ENCODE measurements around the gene IRS2.

Gene IRS2

DNA sequence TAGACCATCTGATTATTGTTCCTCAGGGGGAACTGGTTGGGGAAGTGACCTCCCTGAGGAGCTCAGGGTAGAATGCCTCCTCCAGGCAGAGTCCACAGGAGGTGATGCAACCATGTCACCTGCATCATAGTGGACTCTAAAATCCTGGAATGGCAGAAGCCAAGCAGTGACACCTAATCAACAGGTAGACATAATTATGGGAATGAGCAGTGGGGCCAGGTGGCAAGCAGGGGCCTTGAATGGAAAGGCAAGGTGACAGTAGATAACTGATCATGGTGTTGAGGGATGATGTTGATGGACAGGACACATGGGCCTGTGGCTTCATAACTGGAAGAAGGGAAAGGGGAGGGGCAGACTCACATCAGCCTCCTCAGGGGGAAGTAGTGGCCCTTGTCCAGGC is 27.3 kb upstream of the IRS2 start:
- H3K4me3 ChIP-seq (ENCODE audit: low read depth, low read length), result no peak overlapping the region
- TF ChIP-seq, protein P1, sequence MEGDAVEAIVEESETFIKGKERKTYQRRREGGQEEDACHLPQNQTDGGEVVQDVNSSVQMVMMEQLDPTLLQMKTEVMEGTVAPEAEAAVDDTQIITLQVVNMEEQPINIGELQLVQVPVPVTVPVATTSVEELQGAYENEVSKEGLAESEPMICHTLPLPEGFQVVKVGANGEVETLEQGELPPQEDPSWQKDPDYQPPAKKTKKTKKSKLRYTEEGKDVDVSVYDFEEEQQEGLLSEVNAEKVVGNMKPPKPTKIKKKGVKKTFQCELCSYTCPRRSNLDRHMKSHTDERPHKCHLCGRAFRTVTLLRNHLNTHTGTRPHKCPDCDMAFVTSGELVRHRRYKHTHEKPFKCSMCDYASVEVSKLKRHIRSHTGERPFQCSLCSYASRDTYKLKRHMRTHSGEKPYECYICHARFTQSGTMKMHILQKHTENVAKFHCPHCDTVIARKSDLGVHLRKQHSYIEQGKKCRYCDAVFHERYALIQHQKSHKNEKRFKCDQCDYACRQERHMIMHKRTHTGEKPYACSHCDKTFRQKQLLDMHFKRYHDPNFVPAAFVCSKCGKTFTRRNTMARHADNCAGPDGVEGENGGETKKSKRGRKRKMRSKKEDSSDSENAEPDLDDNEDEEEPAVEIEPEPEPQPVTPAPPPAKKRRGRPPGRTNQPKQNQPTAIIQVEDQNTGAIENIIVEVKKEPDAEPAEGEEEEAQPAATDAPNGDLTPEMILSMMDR (IDR thresholded peaks at IDR 0.05; ENCODE audit: control insufficient read depth, extremely low read depth, insufficient read depth), result no peak
- no peak for DNase-seq (ENCODE audit: low read depth)

DNA sequence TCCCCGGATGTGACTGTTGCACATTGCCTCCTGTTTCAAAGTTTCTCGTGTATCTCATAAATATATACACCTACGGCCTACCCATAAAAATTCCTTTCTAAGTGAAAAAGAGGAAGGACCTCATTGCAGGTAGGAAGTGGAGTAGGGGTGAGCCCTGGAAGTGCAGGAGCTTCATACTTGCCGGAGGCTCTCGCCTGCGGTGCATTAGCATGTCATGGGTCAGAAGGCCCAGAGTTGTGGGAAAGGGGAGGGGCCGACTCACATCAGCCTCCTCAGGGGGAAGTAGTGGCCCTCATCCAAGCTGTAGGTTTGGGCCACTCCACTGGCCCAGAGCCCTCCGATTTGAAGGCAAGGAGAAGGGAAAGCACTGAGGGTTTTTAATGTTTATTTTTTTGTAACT is 26.0 kb upstream of the IRS2 start:
- TF ChIP-seq, protein P1 (IDR thresholded peaks at IDR 0.05; ENCODE audit: control insufficient read depth, extremely low read depth, insufficient read depth), result no peak
- H3K4me3 ChIP-seq (ENCODE audit: low read depth, low read length), result no peak overlapping the region
- DNase-seq (ENCODE audit: low read depth), result no peak

DNA sequence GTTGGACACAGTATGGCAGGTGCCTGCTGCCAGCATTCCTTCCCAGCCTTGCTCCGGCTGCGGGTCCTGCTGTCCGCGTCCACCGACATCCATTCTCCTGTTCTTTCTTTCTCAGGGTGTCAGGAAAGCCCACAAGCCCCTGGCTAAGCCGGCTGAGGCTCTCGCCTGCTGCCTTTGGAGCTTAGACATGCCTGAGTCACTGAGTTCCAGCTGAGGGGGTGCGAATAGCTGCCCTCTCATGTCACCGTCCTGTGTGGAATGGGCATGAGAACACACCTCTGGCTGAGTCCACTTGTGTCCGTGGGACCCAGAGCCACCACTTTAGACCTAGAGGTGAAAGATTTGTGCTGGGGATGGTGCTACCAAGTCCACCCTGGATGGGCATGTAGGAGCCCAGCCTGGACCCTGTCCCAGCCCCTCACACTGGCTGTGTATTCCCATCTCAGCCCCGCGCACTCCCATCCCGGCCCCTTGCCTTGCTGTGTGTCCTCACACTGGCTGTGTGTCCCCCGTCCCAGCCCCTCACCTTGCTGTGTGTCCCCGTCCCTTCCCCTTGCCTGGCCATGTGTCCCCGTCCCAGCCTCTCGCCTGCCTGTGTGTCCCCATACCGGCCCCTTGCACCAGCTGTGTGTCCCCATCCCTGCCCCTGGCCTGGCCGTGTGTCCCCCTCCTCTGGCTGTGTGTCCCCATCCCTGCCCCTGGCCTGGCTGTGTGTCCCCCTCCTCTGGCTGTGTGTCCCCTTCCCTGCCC is 24.6 kb upstream of the IRS2 start:
- DNase-seq (ENCODE audit: low read depth), result no peak
- no peak overlapping the region for H3K4me3 ChIP-seq (ENCODE audit: low read depth, low read length)
- TF ChIP-seq, protein P1 (IDR thresholded peaks at IDR 0.05; ENCODE audit: control insufficient read depth, extremely low read depth, insufficient read depth), result no peak

DNA sequence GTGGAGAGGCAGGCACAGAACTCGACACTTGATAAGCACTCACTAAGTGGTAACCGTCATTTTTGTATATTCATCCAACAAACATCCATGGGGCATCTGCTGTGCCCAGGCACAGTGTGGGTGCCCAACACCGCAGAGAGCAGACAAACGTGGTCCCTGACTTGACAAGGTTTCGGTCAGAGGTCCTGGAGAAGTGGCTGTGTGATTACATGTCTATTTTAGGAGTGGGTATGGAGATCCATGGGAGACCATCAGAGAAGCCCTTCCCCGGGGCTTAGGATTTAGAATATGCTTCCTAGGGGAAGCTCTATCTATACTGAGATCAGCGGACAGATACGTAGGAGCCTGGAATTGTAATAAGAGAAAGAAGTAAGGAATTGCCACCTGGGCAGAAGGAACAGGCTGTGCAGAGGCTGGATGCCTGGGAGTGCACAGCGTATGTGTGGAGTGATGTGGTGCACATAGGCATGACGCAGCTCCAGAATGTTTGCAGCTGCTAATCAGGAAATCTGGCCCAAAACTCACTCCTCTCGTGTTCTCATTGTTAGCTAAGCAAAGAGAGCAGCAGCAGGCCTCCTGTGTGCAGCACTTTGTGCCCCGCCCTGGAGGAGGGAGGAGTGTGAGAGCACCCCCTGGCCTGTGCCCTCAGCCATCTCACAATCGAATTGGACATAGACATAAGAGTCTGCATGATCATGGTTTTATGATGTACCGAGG is 23.0 kb upstream of the IRS2 start:
- no peak for DNase-seq (ENCODE audit: low read depth)
- TF ChIP-seq, protein P1 (IDR thresholded peaks at IDR 0.05; ENCODE audit: control insufficient read depth, extremely low read depth, insufficient read depth), result no peak

DNA sequence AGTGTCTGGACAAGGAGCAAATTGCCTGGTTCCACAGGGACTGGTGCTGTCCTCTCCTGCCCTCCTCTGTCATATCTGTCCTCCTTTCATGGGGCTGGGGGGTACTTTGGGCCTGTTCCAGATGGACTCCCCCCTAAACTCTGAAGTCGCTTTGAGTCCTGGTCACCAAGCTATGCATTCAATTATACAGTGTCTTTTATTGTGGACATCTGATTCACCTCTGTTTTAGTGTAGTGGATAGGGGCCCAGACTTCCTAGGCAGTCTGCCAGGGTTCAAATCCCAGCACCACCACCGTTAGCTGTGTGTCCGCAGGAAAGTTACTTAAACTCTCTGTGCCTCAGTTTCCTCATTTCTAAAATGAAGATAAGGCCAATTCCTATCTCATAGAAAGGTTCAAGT is 21.0 kb upstream of the IRS2 start:
- TF ChIP-seq, protein P1 (IDR thresholded peaks at IDR 0.05; ENCODE audit: control insufficient read depth, extremely low read depth, insufficient read depth), result no peak
- H3K4me3 ChIP-seq (ENCODE audit: low read depth, low read length), result no peak overlapping the region
- DNase-seq (ENCODE audit: low read depth), result no peak

More for the DNA sequence above, 23.0 kb upstream of the IRS2 start:
- no peak overlapping the region for H3K4me3 ChIP-seq (ENCODE audit: low read depth, low read length)

DNA sequence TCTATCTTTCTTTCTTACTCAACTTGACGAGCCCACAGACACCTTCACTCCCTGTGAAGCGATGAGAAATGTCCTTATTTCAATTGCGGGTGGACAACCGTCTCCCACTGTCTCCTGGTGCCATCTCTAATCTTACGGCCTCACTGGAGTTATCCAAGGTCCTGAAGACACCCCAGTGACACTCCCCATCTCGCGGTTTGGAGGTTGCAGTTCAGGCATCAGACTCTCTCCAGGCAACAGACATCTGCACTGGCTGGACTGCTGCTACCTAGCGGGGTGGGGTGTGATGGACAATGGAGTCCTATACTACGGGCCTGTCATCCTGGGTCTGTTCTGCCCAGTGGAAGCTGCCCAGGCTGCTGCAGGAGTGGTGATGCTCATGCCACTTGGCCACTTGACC is 18.3 kb upstream of the IRS2 start:
- TF ChIP-seq, protein P1 (IDR thresholded peaks at IDR 0.05; ENCODE audit: control insufficient read depth, extremely low read depth, insufficient read depth), result no peak
- H3K4me3 ChIP-seq (ENCODE audit: low read depth, low read length), result no peak overlapping the region
- DNase-seq (ENCODE audit: low read depth), result no peak
